OCI-LY3 (cell line): Measurements from ENCODE around the gene ADAMTS19.

ENCODE experiments used
- H2AFZ ChIP-seq: fragments of 200-600, 300-600 bp; shearing (Covaris generic); 2 replicates; pipeline ENCODE4 v1.6.0; 2014; ENCODE audit warnings: antibody characterized with exemption, low read depth, low read length
- H3K27ac ChIP-seq: fragments of 200-600, 300-600 bp; sonication (generic); 2 replicates; pipeline ENCODE4 v1.5.1; 2014; ENCODE audit warnings: mild to moderate bottlenecking, low read length, moderate library complexity, mixed read lengths
- H3K27me3 ChIP-seq: fragments of 200-600, 300-600 bp; sonication (generic); 2 replicates; pipeline ENCODE4 v1.6.1; 2014; ENCODE audit warnings: low read depth, low read length, mixed read lengths
- H3K36me3 ChIP-seq: fragments of 200-600, 300-600 bp; sonication (generic); replicated peaks from 2 replicates; pipeline ENCODE3; 2014; ENCODE audit warnings: low read depth, low read length, mixed read lengths
- H3K4me1 ChIP-seq: fragments of 300-600, 200-600 bp; sonication (generic); 2 replicates; pipeline ENCODE4 v1.6.1; 2014; ENCODE audit warnings: low read length, mixed read lengths
- H3K4me2 ChIP-seq: fragments of 200-600, 300-600 bp; sonication (generic); 2 replicates; pipeline ENCODE4 v1.6.1; 2014; ENCODE audit warnings: low read length, mixed read lengths
- H3K4me3 ChIP-seq: fragments of 300-600, 200-600 bp; sonication (generic); 2 replicates; pipeline ENCODE4 v1.5.1; 2014; ENCODE audit warnings: antibody characterized with exemption, mild to moderate bottlenecking, low read length, moderate library complexity
- H3K79me2 ChIP-seq: fragments of 300-600, 200-600 bp; shearing (Covaris generic); 2 replicates; pipeline ENCODE4 v1.6.1; 2014; ENCODE audit warnings: mild to moderate bottlenecking, low read length, mixed read lengths
- H3K9ac ChIP-seq: fragments of 300-600, 200-600 bp; shearing (Covaris generic); 2 replicates; pipeline ENCODE4 v1.6.0; 2014; ENCODE audit warnings: mild to moderate bottlenecking, low read length, moderate library complexity
- H3K9me3 ChIP-seq: fragments of 200-600, 300-600 bp; shearing (Covaris generic); 2 replicates; pipeline ENCODE4 v1.6.1; 2014; ENCODE audit warnings: low read length, mixed read lengths; ENCODE audit not compliant: insufficient read depth
- H4K20me1 ChIP-seq: fragments of 200-600, 300-600 bp; sonication (generic); 2 replicates; pipeline ENCODE4 v1.6.1; 2016; ENCODE audit warnings: low read length, mixed read lengths; ENCODE audit not compliant: insufficient read depth
- CTCF ChIP-seq: fragments of 200-600, 300-600 bp; sonication (generic); IDR thresholded peaks from 2 replicates; pipeline ENCODE4 v1.5.1; 2014; ENCODE audit warnings: antibody characterized with exemption, low read length, low read depth
- EZH2phosphoT487 ChIP-seq: fragments of 200-600 bp; shearing (Covaris generic); IDR thresholded peaks from 2 replicates; pipeline ENCODE4 v1.6.1; 2018; ENCODE audit warnings: antibody characterized with exemption, mixed run types, low read depth

ADAMTS19 gene

GRCh38 chr5:129547137-129547536, 87.0 kb downstream of the ADAMTS19 start:
- Histone ChIP-seq H3K79me2 (no peaks in the 10 kb centered on the region), H3K4me1 (peaks cover 10% of the 10 kb centered on the region), H3K4me2 (no peak overlapping the region), H3K9me3 (no peaks in the 10 kb centered on the region), H4K20me1 (no peaks in the 10 kb centered on the region), H2AFZ (no peak overlapping the region), H3K27ac (no peak overlapping the region), H3K9ac (no peak overlapping the region), H3K27me3 (no peaks in the 10 kb centered on the region), H3K36me3 (no peaks in the 10 kb centered on the region), H3K4me3 (no peak overlapping the region)
- TF ChIP-seq EZH2phosphoT487 (no peak), CTCF (no peak)

GRCh38 chr5:129554134-129554904, 94.2 kb downstream of the ADAMTS19 start:
- Histone ChIP-seq H3K4me3 (no peak overlapping the region), H3K27ac (no peak overlapping the region), H4K20me1 (no peaks in the 10 kb centered on the region), H3K36me3 (no peaks in the 10 kb centered on the region), H3K27me3 (no peaks in the 10 kb centered on the region), H3K4me2 (no peak overlapping the region), H3K4me1 (no peaks in the 10 kb centered on the region), H3K79me2 (no peaks in the 10 kb centered on the region), H3K9ac (no peak overlapping the region), H3K9me3 (no peaks in the 10 kb centered on the region), H2AFZ (no peak overlapping the region)
- no peak for TF ChIP-seq CTCF
- no peak for TF ChIP-seq EZH2phosphoT487

GRCh38 chr5:129563585-129563984, 103.5 kb downstream of the ADAMTS19 start:
- no peak for TF ChIP-seq CTCF
- no peak for TF ChIP-seq EZH2phosphoT487
- no peaks in the 10 kb centered on the region for H4K20me1 ChIP-seq
- no peaks in the 10 kb centered on the region for H3K27me3 ChIP-seq
- no peak overlapping the region for H3K9ac ChIP-seq
- H3K4me2 ChIP-seq, result no peak overlapping the region
- H3K9me3 ChIP-seq, result no peaks in the 10 kb centered on the region
- no peaks in the 10 kb centered on the region for H3K36me3 ChIP-seq
- no peak overlapping the region for H2AFZ ChIP-seq
- H3K79me2 ChIP-seq, result no peaks in the 10 kb centered on the region
- no peaks in the 10 kb centered on the region for H3K4me1 ChIP-seq
- H3K4me3 ChIP-seq, result no peak overlapping the region
- H3K27ac ChIP-seq, result no peak overlapping the region

- Histone ChIP-seq H3K9me3 (no peaks in the 10 kb centered on the region), H3K4me3 (no peak overlapping the region), H3K27me3 (no peaks in the 10 kb centered on the region), H3K36me3 (no peaks in the 10 kb centered on the region), H3K27ac (no peak overlapping the region), H2AFZ (no peak overlapping the region), H3K4me1 (no peaks in the 10 kb centered on the region), H3K9ac (no peak overlapping the region), H3K79me2 (no peaks in the 10 kb centered on the region), H4K20me1 (no peaks in the 10 kb centered on the region), H3K4me2 (no peak overlapping the region)
- TF ChIP-seq EZH2phosphoT487 (no peak), CTCF (no peak)
These were observed 109.2 kb downstream of the ADAMTS19 start for GRCh38 chr5:129569295-129569694.
